OCI-LY1 (cell line): Measurements from ENCODE around the gene MPRIP.

Experiments
- H2AFZ ChIP-seq: fragments of 200-600 bp; sonication (generic), shearing (Covaris generic); 2 replicates; pipeline ENCODE4 v1.6.0; 2014; ENCODE audit warnings: antibody characterized with exemption, mild to moderate bottlenecking, low read length
- H3F3A ChIP-seq: fragments of 200-600 bp; sonication (generic), shearing (Covaris generic); 2 replicates; pipeline ENCODE4 v1.6.0; 2014; ENCODE audit warnings: mild to moderate bottlenecking, antibody characterized with exemption, low read length, moderate library complexity; ENCODE audit not compliant: insufficient read depth
- H3K27ac ChIP-seq: fragments of 200-600 bp; sonication (generic); 2 replicates; pipeline ENCODE4 v1.5.1; 2014; ENCODE audit warnings: low read length, mixed run types, mild to moderate bottlenecking, low read depth; ENCODE audit not compliant: poor library complexity, severe bottlenecking
- H3K27me3 ChIP-seq: fragments of 200-600 bp; sonication (generic); 2 replicates; pipeline ENCODE4 v1.6.0; 2014; ENCODE audit warnings: antibody characterized with exemption, mild to moderate bottlenecking, low read length, moderate library complexity; ENCODE audit not compliant: insufficient read depth
- H3K36me3 ChIP-seq: fragments of 200-600 bp; sonication (generic); 2 replicates; pipeline ENCODE4 v1.6.1; 2014; ENCODE audit warnings: mild to moderate bottlenecking, antibody characterized with exemption, low read length, moderate library complexity, mixed read lengths; ENCODE audit not compliant: insufficient read depth
- H3K4me1 ChIP-seq: fragments of 200-600 bp; sonication (generic); 2 replicates; pipeline ENCODE4 v1.5.1; 2014; ENCODE audit warnings: mild to moderate bottlenecking, low read length, moderate library complexity; ENCODE audit not compliant: insufficient read depth, severe bottlenecking
- H3K4me2 ChIP-seq: fragments of 200-600 bp; sonication (generic), shearing (Covaris generic); 2 replicates; pipeline ENCODE4 v1.6.1; 2014; ENCODE audit warnings: low read length
- H3K4me3 ChIP-seq: fragments of 200-600 bp; sonication (generic); 2 replicates; pipeline ENCODE4 v1.5.1; 2014; ENCODE audit warnings: low read length, low read depth, mild to moderate bottlenecking, mixed read lengths; ENCODE audit not compliant: poor library complexity, severe bottlenecking
- H3K79me2 ChIP-seq: fragments of 200-600 bp; shearing (Covaris generic); 2 replicates; pipeline ENCODE4 v1.6.1; 2016; ENCODE audit warnings: mixed run types, low read length, mixed read lengths; ENCODE audit not compliant: insufficient read depth
- H3K9ac ChIP-seq: fragments of 200-600 bp; sonication (generic), shearing (Covaris generic); 2 replicates; pipeline ENCODE4 v1.6.1; 2014; ENCODE audit warnings: mild to moderate bottlenecking, low read length, mixed read lengths
- H3K9me2 ChIP-seq: fragments of 200-600 bp; sonication (generic), shearing (Covaris generic); 2 replicates; pipeline ENCODE4 v1.6.1; 2014; ENCODE audit warnings: low read depth, mild to moderate bottlenecking, low read length, mixed read lengths
- H3K9me3 ChIP-seq: fragments of 200-600 bp; shearing (Covaris generic); 2 replicates; pipeline ENCODE4 v1.6.1; 2014; ENCODE audit warnings: low read length, mixed read lengths
- H4K20me1 ChIP-seq: fragments of 200-600 bp; sonication (generic), shearing (Covaris generic); 2 replicates; pipeline ENCODE4 v1.6.0; 2016; ENCODE audit warnings: mild to moderate bottlenecking, low read length; ENCODE audit not compliant: insufficient read depth
- EZH2 ChIP-seq: fragments of 200-600 bp; sonication (generic), shearing (Covaris generic); IDR thresholded peaks from 2 replicates; pipeline ENCODE4 v1.8.0; 2017; ENCODE audit warnings: borderline replicate concordance, mixed run types, mild to moderate bottlenecking, antibody characterized with exemption, low read length, moderate library complexity, mixed read lengths
- TF ChIP-seq, protein P1 (sequence below): fragments of 200-600 bp; sonication (generic), shearing (Covaris generic); IDR thresholded peaks from 2 replicates; pipeline ENCODE4 v1.5.1; 2017; ENCODE audit warnings: mild to moderate bottlenecking, antibody characterized with exemption, low read length, moderate library complexity, mixed read lengths

MPRIP gene

DNA sequence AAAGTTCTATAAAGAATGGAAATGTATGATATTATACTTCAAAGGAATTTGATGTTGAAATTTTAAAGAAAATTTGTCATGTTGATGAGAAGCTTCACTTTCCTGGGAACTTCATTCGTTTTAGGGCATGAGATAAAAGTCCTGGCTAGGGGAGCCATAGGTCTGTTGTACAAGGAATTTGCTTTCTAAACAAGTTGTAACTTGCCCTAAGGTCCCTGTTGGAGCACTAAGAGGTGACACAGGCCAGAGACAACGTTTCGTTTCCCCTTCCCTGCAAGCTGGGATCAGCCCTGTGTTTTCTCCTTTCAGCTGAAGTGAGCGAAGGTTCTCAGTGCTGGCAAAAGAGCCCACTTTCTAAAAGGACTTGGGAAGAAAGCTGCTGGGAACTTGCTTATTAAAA is 147.3 kb downstream of the MPRIP start:
- no peak for TF ChIP-seq EZH2
- TF ChIP-seq, protein P1, sequence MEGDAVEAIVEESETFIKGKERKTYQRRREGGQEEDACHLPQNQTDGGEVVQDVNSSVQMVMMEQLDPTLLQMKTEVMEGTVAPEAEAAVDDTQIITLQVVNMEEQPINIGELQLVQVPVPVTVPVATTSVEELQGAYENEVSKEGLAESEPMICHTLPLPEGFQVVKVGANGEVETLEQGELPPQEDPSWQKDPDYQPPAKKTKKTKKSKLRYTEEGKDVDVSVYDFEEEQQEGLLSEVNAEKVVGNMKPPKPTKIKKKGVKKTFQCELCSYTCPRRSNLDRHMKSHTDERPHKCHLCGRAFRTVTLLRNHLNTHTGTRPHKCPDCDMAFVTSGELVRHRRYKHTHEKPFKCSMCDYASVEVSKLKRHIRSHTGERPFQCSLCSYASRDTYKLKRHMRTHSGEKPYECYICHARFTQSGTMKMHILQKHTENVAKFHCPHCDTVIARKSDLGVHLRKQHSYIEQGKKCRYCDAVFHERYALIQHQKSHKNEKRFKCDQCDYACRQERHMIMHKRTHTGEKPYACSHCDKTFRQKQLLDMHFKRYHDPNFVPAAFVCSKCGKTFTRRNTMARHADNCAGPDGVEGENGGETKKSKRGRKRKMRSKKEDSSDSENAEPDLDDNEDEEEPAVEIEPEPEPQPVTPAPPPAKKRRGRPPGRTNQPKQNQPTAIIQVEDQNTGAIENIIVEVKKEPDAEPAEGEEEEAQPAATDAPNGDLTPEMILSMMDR, result no peak
- Histone ChIP-seq H3K9me3 (no peaks in the 10 kb centered on the region), H3F3A (peaks cover 4% of the 10 kb centered on the region; the same call in 1 of the 2 replicates), H4K20me1 (no peaks in the 10 kb centered on the region), H3K4me1 (peaks cover 26% of the 10 kb centered on the region), H3K36me3 (peaks cover 29% of the 10 kb centered on the region), H3K27ac (no peak overlapping the region), H3K4me3 (no peak overlapping the region), H3K9me2 (no peaks in the 10 kb centered on the region), H3K4me2 (no peak overlapping the region), H2AFZ (no peak overlapping the region), H3K27me3 (no peaks in the 10 kb centered on the region), H3K79me2 (no peaks in the 10 kb centered on the region), H3K9ac (no peak overlapping the region)

DNA sequence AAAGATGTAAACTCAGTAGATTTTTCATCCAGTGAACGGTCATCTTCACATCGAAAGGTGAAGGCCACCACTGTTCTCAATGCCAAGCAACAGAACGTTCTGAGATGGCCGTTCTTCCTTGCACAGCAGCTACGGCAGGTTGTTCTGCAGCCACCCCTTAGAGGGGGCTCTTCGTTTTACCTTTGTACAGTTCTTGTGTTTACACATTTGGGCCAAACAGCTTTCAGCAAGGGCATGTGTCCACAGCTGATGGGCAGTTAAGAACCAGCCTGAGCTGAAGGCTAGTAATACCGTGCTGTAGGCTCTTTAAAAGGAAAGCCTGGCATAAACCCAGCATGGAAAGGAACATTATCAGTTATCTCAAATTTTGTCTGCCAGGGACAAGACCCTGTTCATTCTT is 147.9 kb downstream of the MPRIP start:
- H3K4me2 ChIP-seq, result no peak overlapping the region
- peaks cover 4% of the 10 kb centered on the region; the same call in 1 of the 2 replicates for H3F3A ChIP-seq
- H3K27ac ChIP-seq, result no peak overlapping the region
- peaks cover 20% of the 10 kb centered on the region for H3K4me1 ChIP-seq
- peaks cover 27% of the 10 kb centered on the region for H3K36me3 ChIP-seq
- H4K20me1 ChIP-seq, result no peaks in the 10 kb centered on the region
- H3K9me2 ChIP-seq, result no peaks in the 10 kb centered on the region
- no peak overlapping the region for H2AFZ ChIP-seq
- no peak overlapping the region for H3K4me3 ChIP-seq
- no peaks in the 10 kb centered on the region for H3K9me3 ChIP-seq
- TF ChIP-seq, protein P1, result no peak
- TF ChIP-seq EZH2, result no peak
- H3K9ac ChIP-seq, result no peak overlapping the region
- H3K79me2 ChIP-seq, result no peaks in the 10 kb centered on the region
- no peaks in the 10 kb centered on the region for H3K27me3 ChIP-seq

DNA sequence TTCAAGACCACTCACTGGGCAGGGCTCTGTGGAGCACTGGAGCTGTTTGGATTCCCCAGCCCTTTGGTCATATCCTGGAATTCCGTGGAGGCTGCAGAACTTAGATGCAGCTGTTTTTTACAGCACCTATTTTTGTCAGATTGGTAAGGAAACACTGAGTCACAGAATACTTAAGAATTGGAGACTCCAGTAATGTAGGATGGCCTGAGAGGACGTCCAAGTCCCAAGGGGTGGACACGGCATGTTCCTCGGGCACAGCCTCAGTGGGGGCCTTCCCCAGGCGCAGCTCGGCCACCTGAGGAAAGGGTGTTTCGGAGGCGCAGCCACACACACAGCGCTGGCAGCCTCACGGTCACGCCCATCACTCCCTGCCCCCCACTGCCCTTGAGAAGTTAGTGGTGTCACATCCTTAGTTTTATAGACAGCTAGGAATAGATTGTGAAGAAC is 149.1 kb downstream of the MPRIP start:
- H3K9me2 ChIP-seq, result no peaks in the 10 kb centered on the region
- H3K27ac ChIP-seq, result no peak overlapping the region
- H4K20me1 ChIP-seq, result no peaks in the 10 kb centered on the region
- H3K9ac ChIP-seq, result no peak overlapping the region
- peaks cover 16% of the 10 kb centered on the region for H3K4me1 ChIP-seq
- H3K36me3 ChIP-seq, result peaks cover 23% of the 10 kb centered on the region
- no peak overlapping the region for H3K4me2 ChIP-seq
- H3K27me3 ChIP-seq, result no peaks in the 10 kb centered on the region
- no peak overlapping the region for H2AFZ ChIP-seq
- no peaks in the 10 kb centered on the region for H3K79me2 ChIP-seq
- peaks cover 4% of the 10 kb centered on the region; the same call in 1 of the 2 replicates for H3F3A ChIP-seq
- no peak for TF ChIP-seq EZH2
- TF ChIP-seq, protein P1, result no peak
- no peaks in the 10 kb centered on the region for H3K9me3 ChIP-seq
- H3K4me3 ChIP-seq, result no peak overlapping the region
